Measurements from ENCODE around the gene TSPEAR. TPM values are rescaled to one million over a fixed set of nuclear protein-coding genes. Genes with fewer than 3 reads are reported as not detected.
A peak's percentile ranks its signal among the peaks of the same experiment; 100 is the strongest.

The TSPEAR gene
- polyA plus RNA-seq (ENCODE audit: low read depth in 6 of 6), result not detected

DNA sequence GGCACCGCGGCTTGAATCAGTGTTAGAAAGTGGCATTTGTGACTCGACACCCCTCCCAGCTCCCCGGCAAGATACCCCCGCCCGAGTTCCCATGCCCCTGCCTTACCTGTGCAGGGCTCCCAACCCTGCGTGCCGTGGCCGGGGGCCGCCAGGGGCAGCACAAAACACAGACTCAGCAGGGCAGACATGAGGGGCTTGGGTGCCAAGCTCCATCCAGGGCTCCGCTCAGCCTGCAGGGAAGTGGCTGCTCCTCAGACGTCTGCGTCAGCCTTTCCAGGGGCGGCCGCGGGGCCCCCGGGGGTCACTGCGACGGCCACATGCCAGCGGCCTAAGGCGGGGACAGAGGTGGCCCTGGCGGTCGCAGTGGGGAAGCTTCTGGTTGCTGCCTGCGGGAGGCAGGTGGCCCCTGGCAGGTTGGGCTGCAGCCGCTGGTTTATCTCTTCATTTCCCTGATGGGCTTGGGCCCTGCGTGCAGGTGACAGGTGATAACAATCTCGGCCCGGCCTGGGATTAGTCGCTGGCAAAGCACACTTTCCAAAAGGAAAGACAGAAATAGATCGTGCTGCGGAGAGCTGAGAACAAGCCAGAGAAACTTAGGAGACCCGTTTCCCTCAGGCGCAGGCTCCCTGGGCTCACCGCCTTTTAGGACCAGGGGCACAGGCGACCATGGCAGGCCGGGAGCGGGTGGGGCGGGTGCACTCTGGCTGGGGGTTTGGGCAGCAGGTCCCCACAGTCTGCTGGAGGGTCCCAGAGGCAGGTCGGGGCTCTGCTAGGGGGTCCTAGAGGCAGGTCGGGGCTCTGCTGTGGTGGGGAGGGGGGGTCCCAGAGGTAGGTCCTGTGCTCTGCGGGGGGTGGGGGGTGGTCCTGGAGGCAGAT is at the start of gene TSPEAR:
TSPEAR (minus strand) TSS at position 246 of the 876 bp plus-strand sequence; CDS start at position 188, 58 bp downstream.
- Mint-ChIP-seq H3K27ac (peak within 1 kb of the TSS in 2 of 6 donors; percentile 30 to 78), H3K4me3 (peak within 1 kb of the TSS in 2 of 8 donors; percentile 12 to 66), H3K27me3 (peaks cover 48 to 92% (median 83%) of the 10 kb centered on the region in 3 donors), H3K4me1 (peaks cover 0 to 18% (median 10%) of the 10 kb centered on the region in 3 donors), H3K9me3 (peaks cover 0 to 11% (median 2%) of the 10 kb centered on the region in 7 donors), H3K36me3 (peaks cover 0 to 8% of the 10 kb centered on the region in 2 donors)
- ATAC-seq (ENCODE audit: low read depth in 2 of 2) (no peak), DNase-seq (no peak)

DNA sequence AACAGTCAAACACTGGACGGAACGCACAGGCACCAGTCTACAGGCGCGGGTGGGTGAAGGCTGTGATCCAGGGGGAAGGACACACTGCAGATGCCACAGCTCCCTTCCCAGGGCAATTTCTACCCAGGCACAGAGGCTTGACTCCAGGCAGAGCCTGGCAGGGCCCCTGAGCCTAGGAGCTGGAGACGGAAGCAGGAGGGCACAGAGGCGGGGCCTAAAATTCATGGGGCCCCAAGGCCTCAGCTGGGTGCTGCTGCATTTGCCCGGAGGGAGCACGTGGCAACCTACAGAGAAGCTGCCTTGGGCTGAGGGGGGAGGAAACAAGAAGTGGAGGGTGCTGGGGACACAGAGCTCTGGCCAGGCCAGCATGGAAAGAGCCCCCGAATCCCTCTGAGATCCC is 49.0 kb upstream of the TSPEAR start:
- H3K4me3 Mint-ChIP-seq, result peak overlapping the region in 1 of 8 donors; percentile 57
- peaks cover 0 to 3% (median 0%) of the 10 kb centered on the region in 7 donors for H3K9me3 Mint-ChIP-seq
- H3K27ac Mint-ChIP-seq, result no peak overlapping the region
- peaks cover 1 to 7% (median 2%) of the 10 kb centered on the region in 3 donors for H3K4me1 Mint-ChIP-seq
- H3K36me3 Mint-ChIP-seq, result no peaks in the 10 kb centered on the region
- no peaks in the 10 kb centered on the region for H3K27me3 Mint-ChIP-seq
- ATAC-seq (ENCODE audit: low read depth in 2 of 2), result no peak
- DNase-seq, result no peak

- no peak overlapping the region for H3K4me3 Mint-ChIP-seq
- peaks cover 0 to 5% (median 0%) of the 10 kb centered on the region in 3 donors for H3K4me1 Mint-ChIP-seq
- ATAC-seq (ENCODE audit: low read depth in 2 of 2) (no peak), DNase-seq (no peak)
- peaks cover 0 to 8% (median 4%) of the 10 kb centered on the region in 7 donors for H3K9me3 Mint-ChIP-seq
- no peak overlapping the region for H3K27ac Mint-ChIP-seq
- peaks cover 0 to 5% of the 10 kb centered on the region in 2 donors for H3K36me3 Mint-ChIP-seq
- no peaks in the 10 kb centered on the region for H3K27me3 Mint-ChIP-seq
These were observed 48.4 kb upstream of the TSPEAR start for GRCh38 chr21:44759628-44760285.

GRCh38 chr21:44758781-44759627 is 47.6 kb upstream of the TSPEAR start:
- Mint-ChIP-seq H3K27me3 (no peaks in the 10 kb centered on the region), H3K9me3 (peaks cover 0 to 10% (median 5%) of the 10 kb centered on the region in 7 donors), H3K27ac (no peak overlapping the region), H3K4me3 (no peak overlapping the region), H3K4me1 (peaks cover 0 to 5% (median 0%) of the 10 kb centered on the region in 3 donors), H3K36me3 (peaks cover 0 to 7% of the 10 kb centered on the region in 2 donors)
- no peak for DNase-seq
- no peak for ATAC-seq (ENCODE audit: low read depth in 2 of 2)

DNA sequence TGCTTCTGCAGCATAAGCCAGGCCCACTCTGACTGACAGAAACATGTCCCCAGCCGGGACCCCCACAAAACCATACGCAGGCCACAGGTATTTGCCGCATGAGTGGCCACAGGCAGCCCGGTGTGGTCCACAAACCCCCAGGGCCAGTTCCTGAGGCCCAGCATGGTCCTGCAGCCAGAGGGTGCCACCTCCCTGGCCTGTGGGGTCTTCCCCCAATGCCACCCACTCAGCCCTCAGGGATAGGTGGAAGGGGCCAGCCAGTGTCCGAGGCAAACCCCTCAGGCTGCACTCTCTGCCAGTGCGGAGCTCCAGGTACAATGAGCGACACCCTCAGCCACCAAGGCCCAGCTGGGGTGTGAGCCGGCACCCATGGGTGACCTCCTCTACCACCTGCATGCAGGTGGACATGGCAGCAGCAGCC is 46.8 kb upstream of the TSPEAR start:
- DNase-seq (no peak), ATAC-seq (ENCODE audit: low read depth in 2 of 2) (no peak)
- peaks cover 0 to 7% of the 10 kb centered on the region in 2 donors for H3K36me3 Mint-ChIP-seq

DNA sequence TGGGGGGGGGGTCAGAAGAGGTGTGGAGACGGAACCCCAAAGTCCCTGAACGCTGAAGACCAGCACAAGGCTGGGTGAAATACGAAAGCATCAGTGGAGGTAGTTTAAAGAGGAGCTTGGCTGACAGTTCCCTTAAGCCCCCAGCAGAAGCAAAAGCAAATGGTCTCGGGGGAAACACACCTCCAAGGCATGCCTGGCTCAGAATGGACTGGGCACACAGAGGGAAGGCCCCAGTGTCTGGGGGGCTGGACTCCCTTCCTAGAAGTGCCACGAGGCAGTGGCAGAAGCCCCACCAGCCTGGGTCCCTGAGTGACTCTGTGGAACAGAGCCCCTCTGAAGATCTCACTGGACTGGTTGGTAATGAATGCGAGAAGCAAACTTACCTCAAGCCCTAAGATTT is 46.4 kb upstream of the TSPEAR start:
- Mint-ChIP-seq H3K27me3 (peaks cover 0 to 1% (median 0%) of the 10 kb centered on the region in 3 donors), H3K9me3 (peaks cover 0 to 13% (median 5%) of the 10 kb centered on the region in 7 donors), H3K27ac (no peak overlapping the region), H3K36me3 (peaks cover 0 to 7% of the 10 kb centered on the region in 2 donors), H3K4me3 (no peak overlapping the region), H3K4me1 (peaks cover 0 to 5% (median 0%) of the 10 kb centered on the region in 3 donors)
- DNase-seq, result no peak
- no peak for ATAC-seq (ENCODE audit: low read depth in 2 of 2)

More for the DNA sequence above, 46.8 kb upstream of the TSPEAR start:
- Mint-ChIP-seq H3K27me3 (no peaks in the 10 kb centered on the region), H3K27ac (no peak overlapping the region), H3K9me3 (peaks cover 0 to 13% (median 5%) of the 10 kb centered on the region in 7 donors), H3K4me1 (peaks cover 0 to 5% (median 0%) of the 10 kb centered on the region in 3 donors), H3K4me3 (no peak overlapping the region)

- no peak overlapping the region for H3K27ac Mint-ChIP-seq
- peak overlapping the region in 1 of 8 donors; percentile 15 for H3K4me3 Mint-ChIP-seq
- peaks cover 0 to 13% (median 5%) of the 10 kb centered on the region in 7 donors for H3K9me3 Mint-ChIP-seq
- DNase-seq, result no peak
- H3K27me3 Mint-ChIP-seq, result peaks cover 0 to 13% (median 0%) of the 10 kb centered on the region in 3 donors
- ATAC-seq (ENCODE audit: low read depth in 2 of 2), result no peak
- H3K4me1 Mint-ChIP-seq, result peaks cover 0 to 4% (median 0%) of the 10 kb centered on the region in 3 donors
- peaks cover 0 to 7% of the 10 kb centered on the region in 2 donors for H3K36me3 Mint-ChIP-seq
These were observed 45.2 kb upstream of the TSPEAR start for GRCh38 chr21:44756423-44757185.

- Mint-ChIP-seq H3K27me3 (peaks cover 4 to 24% (median 9%) of the 10 kb centered on the region in 3 donors), H3K27ac (no peak overlapping the region), H3K9me3 (peaks cover 0 to 13% (median 5%) of the 10 kb centered on the region in 7 donors), H3K4me1 (no peaks in the 10 kb centered on the region), H3K36me3 (peaks cover 0 to 15% of the 10 kb centered on the region in 2 donors), H3K4me3 (peak overlapping the region in 1 of 8 donors; percentile 44)
- ATAC-seq (ENCODE audit: low read depth in 2 of 2) (no peak), DNase-seq (no peak)
These were observed 43.9 kb upstream of the TSPEAR start for GRCh38 chr21:44755227-44755626.

DNA sequence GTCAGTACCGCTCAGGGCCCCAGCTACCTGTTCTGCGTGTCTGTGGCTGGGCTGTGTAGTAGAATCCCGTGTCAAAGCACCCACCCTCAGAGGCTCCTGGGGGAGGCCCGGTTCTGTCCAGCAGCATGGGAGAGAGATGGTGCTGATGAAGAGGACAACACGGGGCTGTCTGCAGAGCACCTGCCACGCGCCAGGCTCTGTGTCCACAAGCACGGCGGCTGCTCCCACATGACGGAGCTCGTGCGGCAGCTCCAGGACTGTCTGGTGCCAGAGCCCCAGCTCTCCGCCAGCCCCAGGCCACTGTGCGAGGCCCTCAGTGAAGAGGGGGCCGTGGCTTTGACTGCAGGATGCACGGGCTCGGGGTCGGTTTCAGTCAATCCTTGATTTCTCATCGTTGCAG is 42.0 kb upstream of the TSPEAR start:
- no peaks in the 10 kb centered on the region for H3K4me1 Mint-ChIP-seq
- no peak for DNase-seq
- H3K27ac Mint-ChIP-seq, result no peak overlapping the region
- peaks cover 0 to 13% (median 5%) of the 10 kb centered on the region in 7 donors for H3K9me3 Mint-ChIP-seq
- ATAC-seq (ENCODE audit: low read depth in 2 of 2), result no peak
- H3K4me3 Mint-ChIP-seq, result no peak overlapping the region
- H3K36me3 Mint-ChIP-seq, result peaks cover 0 to 15% of the 10 kb centered on the region in 2 donors
- H3K27me3 Mint-ChIP-seq, result peaks cover 4 to 40% (median 19%) of the 10 kb centered on the region in 3 donors

DNA sequence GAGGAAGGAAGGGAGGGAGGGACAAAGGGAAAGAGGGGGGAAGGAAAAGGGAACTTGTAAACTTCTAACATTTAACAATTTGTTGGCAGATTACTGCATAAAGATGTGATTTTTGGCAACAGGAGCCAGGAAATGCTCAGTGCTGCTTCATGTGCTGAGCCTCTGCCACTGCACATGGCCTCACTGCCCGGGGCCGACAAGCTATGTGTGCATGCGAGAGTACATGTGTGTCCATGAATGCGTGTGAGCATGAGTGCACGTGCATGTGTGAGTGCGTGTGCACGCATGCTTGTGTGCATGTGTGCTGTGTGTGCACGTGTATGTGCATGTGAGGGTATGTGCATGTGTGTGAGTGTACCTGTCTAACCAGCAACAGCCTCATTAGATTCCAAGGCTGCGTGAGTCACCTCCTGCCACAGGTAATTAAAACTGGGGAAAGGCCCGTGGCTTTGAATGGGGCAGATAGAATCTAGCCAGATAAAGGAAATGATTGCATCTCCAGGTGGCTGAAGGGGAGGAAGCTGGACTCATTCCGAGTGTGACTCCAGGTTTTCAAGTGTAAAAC is 41.4 kb upstream of the TSPEAR start:
- Mint-ChIP-seq H3K9me3 (peaks cover 0 to 13% (median 5%) of the 10 kb centered on the region in 7 donors), H3K4me1 (no peaks in the 10 kb centered on the region), H3K27me3 (peaks cover 4 to 40% (median 21%) of the 10 kb centered on the region in 3 donors), H3K36me3 (peaks cover 0 to 15% of the 10 kb centered on the region in 2 donors), H3K4me3 (no peak overlapping the region), H3K27ac (peak overlapping the region in 1 of 6 donors; percentile 13)
- DNase-seq (no peak), ATAC-seq (ENCODE audit: low read depth in 2 of 2) (no peak)

- Mint-ChIP-seq H3K9me3 (peaks cover 0 to 16% (median 5%) of the 10 kb centered on the region in 7 donors), H3K4me3 (no peak overlapping the region), H3K4me1 (no peaks in the 10 kb centered on the region), H3K27ac (peak overlapping the region in 1 of 6 donors; percentile 13), H3K36me3 (peaks cover 0 to 15% of the 10 kb centered on the region in 2 donors), H3K27me3 (peaks cover 9 to 40% (median 28%) of the 10 kb centered on the region in 3 donors)
- no peak for DNase-seq
- ATAC-seq (ENCODE audit: low read depth in 2 of 2), result no peak
These were observed 40.6 kb upstream of the TSPEAR start for GRCh38 chr21:44751799-44752636.
